Right lobe of liver (tissue), 4 donors: Measurements from ENCODE around the gene RPS21.

Source experiments
- CTCF ChIP-seq, 4 donors: fragments of 200-600 bp in 3 of 4; fragments of 450-650 bp in 1 of 4; IDR thresholded peaks; one replicate each; pipeline versions ENCODE4 v1.5.1 to v1.8.0; 2016 to 2022; ENCODE audit warnings: antibody characterized with exemption in 4 of 4, mild to moderate bottlenecking in 2 of 4
- POLR2A ChIP-seq: fragments of 450-650 bp; IDR thresholded peaks from one replicate; pipeline ENCODE4 v1.6.1; 2017; ENCODE audit warnings: antibody characterized with exemption, mild to moderate bottlenecking
- donor health status: DM: no; HTN: no; CAD: no.
- donor health status: DM: no; HTN: no; CAD: no.
- donor health status: DM: no; HTN: yes; CAD: no.

GRCh38 chr20:62406635-62407176 lies 19.8 kb downstream of the RPS21 start:
- TF ChIP-seq CTCF (IDR thresholded peaks at IDR 0.05) (no peak), POLR2A (no peak)
